NCI-H510A (cell line): ENCODE measurements around the gene BLVRB.
"Not testable (repeated sequence)": the region's sequence is repeated elsewhere in the genome, so short reads cannot be mapped to it uniquely, and the experiment has no call there.

Experiments used
- DNase-seq: peaks from one replicate; lab custom pipeline; 2025; lab: John Stamatoyannopoulos, UW

Gene BLVRB

DNA sequence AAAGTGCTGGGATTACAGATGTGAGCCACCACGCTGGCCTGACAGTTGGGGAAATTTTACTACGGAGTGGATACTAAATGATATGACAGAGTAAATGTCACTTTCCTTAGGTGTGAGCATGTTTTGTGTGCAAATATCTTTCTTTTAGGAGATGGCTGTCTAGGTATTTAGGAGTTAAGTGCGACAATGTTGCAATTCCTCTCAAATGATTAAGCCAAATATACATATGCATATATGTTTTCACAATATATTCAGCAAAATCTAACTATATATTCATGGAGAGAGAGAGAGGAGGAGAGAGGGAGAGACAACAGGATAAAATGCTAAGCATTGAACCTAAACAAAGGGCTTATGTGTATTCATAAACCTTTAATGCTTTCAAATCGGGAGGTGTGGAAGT is 16.0 kb downstream of the BLVRB start:
- DNase-seq = no peak

DNA sequence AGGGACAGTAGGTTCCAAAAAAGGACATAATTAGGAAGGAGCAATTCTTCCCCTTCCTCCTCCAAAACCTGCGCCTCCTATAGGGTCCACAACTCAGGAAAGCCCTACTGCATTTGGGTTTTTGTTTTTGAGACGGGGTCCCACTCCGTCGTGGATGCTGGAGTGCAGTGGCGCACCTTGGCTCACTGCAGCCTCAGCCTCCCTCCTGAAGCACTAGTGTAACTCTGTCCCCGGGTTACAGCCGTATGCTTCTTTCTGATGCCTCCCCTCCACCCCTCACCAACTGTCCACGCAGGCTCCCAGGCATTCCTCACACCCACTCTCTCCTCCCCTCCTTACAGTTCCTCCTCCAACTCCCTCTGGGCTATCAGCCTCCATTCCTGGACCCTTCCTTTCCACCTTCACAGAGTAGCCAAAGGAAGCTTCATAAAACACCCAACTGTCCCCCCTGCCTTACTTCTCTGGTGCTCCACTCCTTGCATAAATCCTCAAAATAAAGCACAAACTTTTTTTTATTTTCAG is 19.2 kb downstream of the BLVRB start:
- no peak for DNase-seq

GRCh38 chr19:40445780-40446262 is 19.7 kb downstream of the BLVRB start:
- peak; percentile 28 for DNase-seq

DNA sequence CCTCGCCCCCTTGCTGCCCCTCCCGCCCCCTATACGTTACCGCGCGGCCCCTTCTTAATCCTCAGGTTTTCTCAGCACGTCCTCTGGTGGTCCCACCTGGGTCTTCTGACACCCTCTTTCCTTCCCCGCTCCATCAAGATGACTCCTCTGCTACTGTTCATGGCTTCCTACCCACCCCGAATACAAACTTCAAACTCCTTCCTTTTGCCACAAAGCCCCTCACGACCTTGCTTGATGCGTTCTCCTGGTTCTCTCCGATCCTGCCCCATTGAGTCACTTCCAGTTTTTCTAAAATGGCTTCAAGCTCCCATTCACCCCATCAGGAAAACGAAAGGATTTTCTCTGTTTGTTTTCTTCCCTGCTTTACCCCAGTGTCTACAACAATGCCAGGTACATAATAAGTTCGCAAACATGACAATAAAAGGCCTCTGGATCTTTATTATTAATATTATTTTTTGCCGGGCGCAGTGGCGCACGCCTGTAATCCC is 20.7 kb downstream of the BLVRB start:
- DNase-seq = no peak

- peak; percentile 93 for DNase-seq
Observed at GRCh38 chr19:40444000-40444824, 21.3 kb downstream of the BLVRB start, which contains the start of gene SERTAD3. Gene SERTAD3 (minus strand): TSS chr19:40444335. CDS start chr19:40442080, 2,255 bp downstream.

DNA sequence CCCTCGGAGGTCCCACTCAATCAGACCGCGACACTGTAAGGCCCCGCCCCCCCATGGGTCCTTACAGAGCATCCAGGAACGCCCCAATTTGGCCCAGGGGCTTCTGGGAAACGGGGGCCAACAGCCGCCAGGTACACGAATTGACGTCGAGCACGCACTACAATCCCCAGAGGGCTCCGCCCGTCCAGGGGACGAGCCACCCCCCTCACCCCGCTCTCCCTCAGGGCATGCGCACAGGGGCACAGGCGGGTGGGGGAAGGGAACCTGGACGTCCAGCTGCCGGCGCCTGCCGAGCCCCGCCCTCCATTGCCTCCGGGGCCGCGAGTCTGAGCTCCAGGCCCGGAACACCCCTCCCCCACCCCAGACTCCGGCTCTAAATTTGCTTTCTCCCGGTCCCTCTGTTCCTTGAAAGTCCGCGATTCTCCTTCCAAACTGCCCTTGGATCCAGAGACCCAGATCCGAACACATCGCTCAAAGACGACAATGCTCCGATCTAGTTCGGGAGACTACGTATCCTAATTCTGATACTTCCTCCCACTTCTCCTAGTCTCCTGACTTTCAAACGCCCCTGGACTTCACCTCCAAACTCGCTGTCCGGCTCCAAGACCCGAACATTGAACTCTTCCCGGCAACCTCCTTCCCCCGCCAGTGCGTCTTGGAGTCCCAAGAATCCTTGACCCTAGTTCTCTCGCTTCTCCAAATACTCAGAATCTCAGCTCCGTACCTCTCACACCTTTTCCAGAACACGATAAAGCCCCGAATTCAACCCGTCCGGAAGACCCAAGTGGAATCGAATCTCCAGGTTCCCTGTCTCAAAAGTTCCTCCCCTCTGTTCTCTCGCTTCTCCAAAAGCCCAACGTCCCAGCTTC is 22.2 kb downstream of the BLVRB start:
- peak; percentile 99 for DNase-seq

GRCh38 chr19:40442328-40443130 is 23.0 kb downstream of the BLVRB start:
- DNase-seq = no peak

- DNase-seq = no peak
Observed at GRCh38 chr19:40441719-40442253, 23.8 kb downstream of the BLVRB start.

GRCh38 chr19:40438284-40438683 is 27.3 kb downstream of the BLVRB start:
- DNase-seq = no peak

GRCh38 chr19:40433391-40434216 is 31.9 kb downstream of the BLVRB start:
- DNase-seq = peak; percentile 83

DNA sequence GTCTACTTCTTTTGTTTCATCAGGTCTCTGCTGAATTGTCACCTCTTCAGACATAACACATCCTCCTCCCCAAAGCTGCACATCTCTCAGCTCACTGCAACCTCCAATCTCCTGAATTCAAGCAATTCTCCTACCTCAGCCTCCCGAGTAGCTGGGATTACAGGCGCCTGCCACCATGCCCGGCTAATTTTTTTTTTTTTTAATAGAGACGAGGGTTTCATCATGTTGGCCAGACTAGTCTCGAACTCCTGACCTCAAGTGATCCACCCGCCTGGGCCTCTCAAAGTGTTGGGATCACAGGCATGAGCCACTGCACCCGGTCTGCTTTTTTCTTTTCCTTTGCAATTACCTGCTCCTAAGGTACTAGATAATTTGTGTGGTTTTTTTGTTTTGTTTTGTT is 32.8 kb downstream of the BLVRB start:
- not testable (repeated sequence) for DNase-seq

DNA sequence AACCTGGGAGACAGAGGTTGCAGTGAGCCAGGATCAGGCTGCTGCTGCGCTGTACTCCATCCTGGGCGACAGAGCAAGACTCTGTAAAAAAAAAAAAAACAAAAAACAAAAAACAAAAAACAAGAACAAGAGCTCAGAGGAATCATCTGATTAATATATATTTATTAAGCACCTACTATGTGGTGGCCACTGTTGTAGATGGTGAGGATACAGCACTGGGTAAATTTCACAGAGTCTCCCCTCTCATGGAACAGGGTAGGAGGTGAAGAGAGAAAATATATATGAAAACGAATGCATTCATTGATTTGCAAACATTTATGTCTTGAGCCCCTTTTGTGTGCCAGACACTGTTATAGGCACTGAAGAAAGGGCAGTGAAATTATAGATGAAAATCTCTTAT is 33.8 kb downstream of the BLVRB start:
- no peak for DNase-seq

GRCh38 chr19:40430242-40430641 is 35.3 kb downstream of the BLVRB start:
- not testable (repeated sequence) for DNase-seq

- DNase-seq = not testable (repeated sequence)
Observed at GRCh38 chr19:40428197-40428596, 37.3 kb downstream of the BLVRB start.

DNA sequence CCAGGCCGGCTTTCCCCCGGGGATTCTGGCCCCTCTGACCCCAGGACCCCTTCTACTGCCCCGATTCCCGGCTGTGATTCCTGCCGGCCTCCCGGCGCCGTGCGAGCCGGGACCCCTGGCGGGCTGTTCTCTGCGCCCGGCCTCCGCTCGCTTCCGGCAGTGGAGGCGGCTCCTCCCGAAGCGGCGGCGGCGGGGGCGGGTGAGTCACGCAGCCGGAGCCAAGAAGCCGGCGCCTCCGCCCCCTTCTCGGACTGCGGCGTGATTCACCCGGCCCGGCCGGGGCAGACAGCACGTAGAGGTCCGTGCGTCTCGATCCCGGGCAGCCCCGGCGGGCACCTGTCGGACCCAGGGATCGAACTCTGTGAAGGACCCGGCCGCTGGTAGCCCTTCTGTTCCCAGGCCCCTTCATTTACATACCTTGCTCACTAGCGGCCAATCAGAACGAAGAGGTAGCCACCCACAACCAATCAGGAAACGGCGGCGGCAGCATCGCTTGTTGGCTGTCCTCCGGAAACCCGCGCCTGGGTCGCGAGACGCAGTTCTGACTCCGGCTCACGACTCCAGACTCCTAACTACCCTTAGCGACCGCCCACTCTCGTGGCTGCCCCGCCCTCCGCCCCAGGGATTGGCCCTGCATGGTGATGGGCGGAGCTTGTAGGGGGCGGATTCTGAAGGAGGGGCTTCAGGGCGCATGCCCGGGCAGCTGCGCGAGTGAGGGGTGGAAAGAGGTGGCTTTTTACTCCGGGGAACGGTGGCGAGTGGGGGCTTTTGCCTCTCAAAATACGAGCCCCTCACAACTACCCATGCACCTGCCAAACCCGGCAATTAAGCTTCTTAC is 39.9 kb downstream of the BLVRB start, which contains the start of gene SERTAD1:
TSS of gene SERTAD1 (minus strand) at position 543 of the 838 bp plus-strand sequence. CDS start 2,446 bp downstream, outside the sequence.
- DNase-seq = peak; percentile 97

DNA sequence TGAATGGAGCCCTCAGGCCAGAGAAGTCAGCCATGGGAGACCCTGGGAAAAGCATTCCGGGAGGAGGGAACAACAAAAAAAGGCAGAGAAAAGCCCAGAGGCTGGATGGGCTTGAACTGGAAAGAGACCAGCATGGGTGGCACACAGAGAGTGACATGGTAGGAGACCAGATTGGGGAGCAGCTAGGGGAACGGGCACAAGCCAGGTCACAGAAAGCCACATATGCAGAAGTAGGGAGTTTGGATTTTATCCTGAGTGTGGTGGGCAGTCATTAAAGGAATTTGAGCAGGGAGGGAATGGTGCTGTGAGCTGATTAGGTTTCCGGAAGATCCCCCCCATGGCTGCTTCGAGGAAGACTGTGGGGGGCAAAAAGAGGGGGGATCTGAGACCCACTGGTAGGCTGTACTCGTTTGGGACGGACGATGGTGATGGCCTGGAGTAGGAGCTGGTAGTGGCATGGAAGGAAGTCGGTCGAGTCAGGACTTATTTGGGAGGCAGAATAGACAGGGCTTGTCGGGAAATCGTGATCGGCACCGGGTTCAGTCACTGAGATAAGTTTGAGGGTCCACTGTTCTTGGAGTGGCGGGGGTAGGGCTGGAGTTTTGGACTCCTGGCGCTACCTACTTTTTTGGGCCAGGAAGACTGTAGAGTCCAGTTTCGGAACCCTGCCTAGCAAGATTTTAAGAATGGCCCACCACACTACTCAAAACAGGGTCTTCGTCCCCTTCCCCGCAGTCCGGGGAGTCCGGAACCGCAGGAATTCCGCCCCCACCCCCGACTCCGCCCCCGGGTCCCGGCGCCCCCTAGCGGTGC is 40.7 kb downstream of the BLVRB start:
- DNase-seq = no peak

- DNase-seq = no peak
Observed at GRCh38 chr19:40423938-40424337, 41.6 kb downstream of the BLVRB start.
